ENCODE results near the gene TEX12. TPM values are rescaled to one million over a fixed set of nuclear protein-coding genes. Genes with fewer than 3 reads are reported as not detected.

Gene TEX12
- total and polyA plus RNA-seq, 4 donors, result 0.09 to 0.74 (median 0.31) TPM; not detected in 1

- no peak for DNase-seq
- Histone ChIP-seq H3K4me1 (ENCODE audit: control insufficient read depth in 5 of 5, insufficient read depth in 5 of 5, low read length in 5 of 5) (peaks cover 0 to 10% (median 6%) of the 10 kb centered on the region in 5 donors), H3K9ac (ENCODE audit: insufficient read depth in 1 of 2, low read length in 2 of 2) (no peak overlapping the region), H3K9me3 (ENCODE audit: control insufficient read depth in 4 of 4, insufficient read depth in 3 of 4, low read length in 3 of 4) (no peaks in the 10 kb centered on the region), H3K27me3 (ENCODE audit: control insufficient read depth in 3 of 3, insufficient read depth in 3 of 3, low read length in 2 of 3) (no peaks in the 10 kb centered on the region), H3K27ac (ENCODE audit: low read depth in 1 of 2, low read length in 1 of 2) (no peak overlapping the region), H3K36me3 (ENCODE audit: control insufficient read depth in 4 of 4, insufficient read depth in 4 of 4, low read length in 4 of 4) (peaks cover 0 to 3% (median 0%) of the 10 kb centered on the region in 4 donors), H3K4me3 (no peak overlapping the region)
- no peak for TF ChIP-seq CTCF (IDR thresholded peaks at IDR 0.05; ENCODE audit: control extremely low read depth, extremely low read depth)
- ATAC-seq (ENCODE audit: insufficient read depth, low FRiP score), result no peak
These were observed 45.5 kb downstream of the TEX12 start for GRCh38 chr11:112212710-112213109.

GRCh38 chr11:112213753-112214152 lies 46.6 kb downstream of the TEX12 start:
- Histone ChIP-seq H3K36me3 (ENCODE audit: control insufficient read depth in 4 of 4, insufficient read depth in 4 of 4, low read length in 4 of 4) (peaks cover 0 to 3% (median 0%) of the 10 kb centered on the region in 4 donors), H3K9ac (ENCODE audit: insufficient read depth in 1 of 2, low read length in 2 of 2) (no peak overlapping the region), H3K27me3 (ENCODE audit: control insufficient read depth in 3 of 3, insufficient read depth in 3 of 3, low read length in 2 of 3) (no peaks in the 10 kb centered on the region), H3K4me1 (ENCODE audit: control insufficient read depth in 5 of 5, insufficient read depth in 5 of 5, low read length in 5 of 5) (peaks cover 0 to 10% (median 6%) of the 10 kb centered on the region in 5 donors), H3K27ac (ENCODE audit: low read depth in 1 of 2, low read length in 1 of 2) (no peak overlapping the region), H3K4me3 (no peak overlapping the region), H3K9me3 (ENCODE audit: control insufficient read depth in 4 of 4, insufficient read depth in 3 of 4, low read length in 3 of 4) (no peaks in the 10 kb centered on the region)
- DNase-seq (no peak), ATAC-seq (ENCODE audit: insufficient read depth, low FRiP score) (no peak)
- no peak for TF ChIP-seq CTCF (IDR thresholded peaks at IDR 0.05; ENCODE audit: control extremely low read depth, extremely low read depth)
- WGBS, 2 donors, result 72 to 86% methylated on average over 4 of the region's 4 CpGs

DNA sequence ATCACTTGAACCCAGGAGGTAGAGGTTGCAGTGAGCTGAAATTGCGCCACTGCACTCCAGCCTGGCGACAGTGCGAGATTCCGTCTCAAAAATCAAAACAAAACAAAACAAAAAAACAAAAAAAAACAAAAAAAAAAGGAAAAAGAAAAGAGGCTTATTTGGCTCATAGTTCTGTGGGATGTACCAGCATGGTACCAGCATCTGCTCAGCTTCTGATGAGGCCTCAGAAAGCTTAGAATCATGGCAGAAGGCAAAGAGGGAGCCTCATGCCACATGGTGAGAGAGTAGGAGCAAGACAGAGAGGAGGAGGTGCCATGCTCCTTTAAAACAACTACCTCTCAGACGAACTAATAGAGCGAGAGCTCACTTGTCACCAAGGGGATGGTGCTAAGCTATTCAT lies 48.4 kb downstream of the TEX12 start:
- no peaks in the 10 kb centered on the region for H3K9me3 ChIP-seq (ENCODE audit: control insufficient read depth in 4 of 4, insufficient read depth in 3 of 4, low read length in 3 of 4)
- no peaks in the 10 kb centered on the region for H3K27me3 ChIP-seq (ENCODE audit: control insufficient read depth in 3 of 3, insufficient read depth in 3 of 3, low read length in 2 of 3)
- whole genome bisulfite sequencing, 2 donors, result 90 to 91% methylated on average over 6 of the region's 6 CpGs
- H3K36me3 ChIP-seq (ENCODE audit: control insufficient read depth in 4 of 4, insufficient read depth in 4 of 4, low read length in 4 of 4), result peaks cover 0 to 3% (median 0%) of the 10 kb centered on the region in 4 donors
- ATAC-seq (ENCODE audit: insufficient read depth, low FRiP score), result no peak
- H3K4me1 ChIP-seq (ENCODE audit: control insufficient read depth in 5 of 5, insufficient read depth in 5 of 5, low read length in 5 of 5), result peaks cover 0 to 10% (median 6%) of the 10 kb centered on the region in 5 donors
- DNase-seq, result no peak
- no peak overlapping the region for H3K9ac ChIP-seq (ENCODE audit: insufficient read depth in 1 of 2, low read length in 2 of 2)
- no peak overlapping the region for H3K4me3 ChIP-seq
- no peak overlapping the region for H3K27ac ChIP-seq (ENCODE audit: low read depth in 1 of 2, low read length in 1 of 2)
- no peak for TF ChIP-seq CTCF (IDR thresholded peaks at IDR 0.05; ENCODE audit: control extremely low read depth, extremely low read depth)

GRCh38 chr11:112216561-112217105 lies 49.5 kb downstream of the TEX12 start:
- ATAC-seq (ENCODE audit: insufficient read depth, low FRiP score) (no peak), DNase-seq (peak in 2 of 3 donors; percentile 40 to 42)
- no peak for TF ChIP-seq CTCF (IDR thresholded peaks at IDR 0.05; ENCODE audit: control extremely low read depth, extremely low read depth)
- H3K36me3 ChIP-seq (ENCODE audit: control insufficient read depth in 4 of 4, insufficient read depth in 4 of 4, low read length in 4 of 4), result peaks cover 0 to 3% (median 0%) of the 10 kb centered on the region in 4 donors
- H3K27me3 ChIP-seq (ENCODE audit: control insufficient read depth in 3 of 3, insufficient read depth in 3 of 3, low read length in 2 of 3), result no peaks in the 10 kb centered on the region
- WGBS, 2 donors, result 92 to 96% methylated on average over 1 of the region's 1 CpG
- H3K9ac ChIP-seq (ENCODE audit: insufficient read depth in 1 of 2, low read length in 2 of 2), result no peak overlapping the region
- no peaks in the 10 kb centered on the region for H3K9me3 ChIP-seq (ENCODE audit: control insufficient read depth in 4 of 4, insufficient read depth in 3 of 4, low read length in 3 of 4)
- peaks cover 0 to 10% (median 6%) of the 10 kb centered on the region in 5 donors for H3K4me1 ChIP-seq (ENCODE audit: control insufficient read depth in 5 of 5, insufficient read depth in 5 of 5, low read length in 5 of 5)
- H3K4me3 ChIP-seq, result no peak overlapping the region
- no peak overlapping the region for H3K27ac ChIP-seq (ENCODE audit: low read depth in 1 of 2, low read length in 1 of 2)
